C4-2B (cell line): Measurements from ENCODE around the gene CDH23.

Experiments used
- ZFX ChIP-seq: fragments of 450-650 bp; IDR thresholded peaks from 2 replicates; pipeline ENCODE4 v1.6.1; 2017
- TF ChIP-seq, protein P1 (sequence below): fragments of 450-650 bp; conservative IDR thresholded peaks from 2 replicates; pipeline ENCODE4 v1.5.1; 2017; ENCODE audit warnings: mild to moderate bottlenecking

DNA sequence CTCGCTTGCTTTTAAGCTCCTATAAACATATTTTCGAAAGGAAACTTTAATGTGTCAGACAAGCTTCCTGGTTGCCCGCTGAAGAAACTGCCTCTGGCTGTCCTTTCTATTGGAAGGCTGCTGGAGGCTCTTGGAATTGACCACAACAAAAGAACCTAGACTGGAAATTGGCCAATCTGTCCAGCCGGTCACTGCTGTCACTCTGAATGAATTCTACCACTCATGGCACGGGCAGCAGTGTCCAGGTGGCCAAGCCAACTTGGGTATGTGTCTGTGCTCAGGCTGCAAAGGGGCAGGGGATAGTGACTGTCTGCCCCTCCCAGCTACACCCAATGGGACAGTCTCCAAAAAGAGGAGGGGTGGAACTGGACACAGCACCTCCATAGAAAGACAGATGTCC lies 57.6 kb downstream of the CDH23 start:
- TF ChIP-seq, protein P1, sequence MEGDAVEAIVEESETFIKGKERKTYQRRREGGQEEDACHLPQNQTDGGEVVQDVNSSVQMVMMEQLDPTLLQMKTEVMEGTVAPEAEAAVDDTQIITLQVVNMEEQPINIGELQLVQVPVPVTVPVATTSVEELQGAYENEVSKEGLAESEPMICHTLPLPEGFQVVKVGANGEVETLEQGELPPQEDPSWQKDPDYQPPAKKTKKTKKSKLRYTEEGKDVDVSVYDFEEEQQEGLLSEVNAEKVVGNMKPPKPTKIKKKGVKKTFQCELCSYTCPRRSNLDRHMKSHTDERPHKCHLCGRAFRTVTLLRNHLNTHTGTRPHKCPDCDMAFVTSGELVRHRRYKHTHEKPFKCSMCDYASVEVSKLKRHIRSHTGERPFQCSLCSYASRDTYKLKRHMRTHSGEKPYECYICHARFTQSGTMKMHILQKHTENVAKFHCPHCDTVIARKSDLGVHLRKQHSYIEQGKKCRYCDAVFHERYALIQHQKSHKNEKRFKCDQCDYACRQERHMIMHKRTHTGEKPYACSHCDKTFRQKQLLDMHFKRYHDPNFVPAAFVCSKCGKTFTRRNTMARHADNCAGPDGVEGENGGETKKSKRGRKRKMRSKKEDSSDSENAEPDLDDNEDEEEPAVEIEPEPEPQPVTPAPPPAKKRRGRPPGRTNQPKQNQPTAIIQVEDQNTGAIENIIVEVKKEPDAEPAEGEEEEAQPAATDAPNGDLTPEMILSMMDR = no peak
- TF ChIP-seq ZFX = no peak
